Colonic mucosa (tissue), 4 donors: ENCODE data around the gene PRPF40B. TPM values are rescaled to one million over a fixed set of nuclear protein-coding genes. Genes with fewer than 3 reads are reported as not detected.

Experiments
- DNase-seq: peaks from one replicate; pipeline ENCODE4 v3.0.0-alpha.2; 2020
- H3K27ac ChIP-seq: fragments of 200-600 bp; one replicate; pipeline ENCODE4 v1.8.0; 2021
- H3K27me3 ChIP-seq: fragments of 200-600 bp; one replicate; pipeline ENCODE4 v1.8.0; 2021
- H3K36me3 ChIP-seq: fragments of 200-600 bp; one replicate; pipeline ENCODE4 v1.8.0; 2021
- H3K4me1 ChIP-seq: fragments of 200-600 bp; one replicate; pipeline ENCODE4 v1.8.0; 2021; ENCODE audit warnings: mild to moderate bottlenecking
- H3K4me3 ChIP-seq: fragments of 200-600 bp; one replicate; pipeline ENCODE4 v1.8.0; 2021
- H3K9ac ChIP-seq, 2 donors: one replicate each; pipeline ENCODE4 v1.7.0; 2013; ENCODE audit warnings: control low read depth in 2 of 2, low read depth in 2 of 2, low read length in 2 of 2
- H3K9me3 ChIP-seq: fragments of 200-600 bp; one replicate; pipeline ENCODE4 v1.8.0; 2021
- CTCF ChIP-seq: fragments of 200-600 bp; IDR thresholded peaks from one replicate; pipeline ENCODE4 v1.8.0; 2022; ENCODE audit warnings: antibody characterized with exemption, mild to moderate bottlenecking
- intact Hi-C: fragments of 100-400 bp; cut with DNase I; formaldehyde crosslinking; loops from one replicate; pipeline ENCODE4 v1.14.1; 2022
- total RNA-seq, 2 donors: library from RNA; stranded (reverse); fragmentation: NEBNext Ultra II Directional in 1 of 2; extraction: Animal tissue kit (Norgen Biotek cat#: 25700) in 1 of 2; gene quantifications; one replicate each; pipeline ENCODE4 v1.2.1, GENCODE V29; 2021
- donor health status: healthy.
- donor health status: DM: no; HTN: no; CAD: no.
- donor health status: DM: no; HTN: no; CAD: no.

PRPF40B gene
- total RNA-seq, 2 donors from 2014 or later: 8.5 to 14.1 TPM

- H3K27ac ChIP-seq: no peak overlapping the region
Measured at GRCh38 chr12:49664167-49664566, 40.8 kb downstream of the PRPF40B start.

GRCh38 chr12:49664591-49665239 lies 41.4 kb downstream of the PRPF40B start:
- H3K27me3 ChIP-seq: no peaks in the 10 kb centered on the region
- H3K36me3 ChIP-seq: no peaks in the 10 kb centered on the region
- no peak for TF ChIP-seq CTCF
- H3K9ac ChIP-seq: no peak overlapping the region
- no peaks in the 10 kb centered on the region for H3K9me3 ChIP-seq
- H3K4me3 ChIP-seq: no peak overlapping the region
- H3K27ac ChIP-seq: no peak overlapping the region
- peaks cover 14% of the 10 kb centered on the region for H3K4me1 ChIP-seq
- intact Hi-C loops: no loop called here
- no peak for DNase-seq

More at GRCh38 chr12:49664167-49664566, 40.8 kb downstream of the PRPF40B start:
- no peaks in the 10 kb centered on the region for H3K27me3 ChIP-seq
- no peak for TF ChIP-seq CTCF
- intact Hi-C loops: no loop called here
- DNase-seq: no peak
- H3K4me1 ChIP-seq: peaks cover 14% of the 10 kb centered on the region
- no peaks in the 10 kb centered on the region for H3K36me3 ChIP-seq
- H3K4me3 ChIP-seq: no peak overlapping the region
- H3K9me3 ChIP-seq: no peaks in the 10 kb centered on the region
- H3K9ac ChIP-seq: no peak overlapping the region

GRCh38 chr12:49665384-49665783 lies 42.0 kb downstream of the PRPF40B start:
- Histone ChIP-seq H3K9me3 (no peaks in the 10 kb centered on the region), H3K4me1 (peaks cover 14% of the 10 kb centered on the region), H3K9ac (no peak overlapping the region), H3K4me3 (no peak overlapping the region), H3K36me3 (no peaks in the 10 kb centered on the region), H3K27ac (no peak overlapping the region), H3K27me3 (no peaks in the 10 kb centered on the region)
- no peak for DNase-seq
- intact Hi-C loops: no loop called here
- TF ChIP-seq CTCF: no peak

- Histone ChIP-seq H3K9me3 (no peaks in the 10 kb centered on the region), H3K4me1 (peaks cover 14% of the 10 kb centered on the region), H3K4me3 (no peak overlapping the region), H3K27ac (no peak overlapping the region), H3K9ac (no peak overlapping the region), H3K36me3 (no peaks in the 10 kb centered on the region), H3K27me3 (no peaks in the 10 kb centered on the region)
- intact Hi-C loops: no loop called here
- TF ChIP-seq CTCF: no peak
- no peak for DNase-seq
Measured at GRCh38 chr12:49666176-49666575, 42.8 kb downstream of the PRPF40B start.

GRCh38 chr12:49667325-49668090 lies 44.1 kb downstream of the PRPF40B start:
- Histone ChIP-seq H3K27ac (no peak overlapping the region), H3K27me3 (no peaks in the 10 kb centered on the region), H3K9ac (no peak overlapping the region), H3K9me3 (no peaks in the 10 kb centered on the region), H3K36me3 (no peaks in the 10 kb centered on the region), H3K4me3 (no peak overlapping the region), H3K4me1 (peaks cover 21% of the 10 kb centered on the region)
- no peak for TF ChIP-seq CTCF
- intact Hi-C loops: no loop called here
- no peak for DNase-seq
